ENCODE results near the gene TTC7B.

Gene TTC7B

GRCh38 chr14:90675399-90675798 is 140.8 kb downstream of the TTC7B start:
- no peak overlapping the region for H3K9ac ChIP-seq (ENCODE audit: low read length)
- no peak overlapping the region for H3K4me3 ChIP-seq (ENCODE audit: low read depth in 1 of 2, low read length in 2 of 2)
- H3K27ac ChIP-seq (ENCODE audit: low read depth, low read length), result peak overlapping the region; percentile 83

GRCh38 chr14:90674716-90675115 is 141.5 kb downstream of the TTC7B start:
- Histone ChIP-seq H3K9me3 (ENCODE audit: low read length) (no peaks in the 10 kb centered on the region), H3K27me3 (ENCODE audit: control insufficient read depth in 1 of 2, insufficient read depth in 2 of 2, low read length in 2 of 2) (no peaks in the 10 kb centered on the region), H3K4me1 (ENCODE audit: insufficient read depth, low read length) (peaks cover 56% of the 10 kb centered on the region), H3K36me3 (ENCODE audit: insufficient read depth, low read length) (peaks cover 11% of the 10 kb centered on the region), H3K27ac (ENCODE audit: low read depth, low read length) (peak overlapping the region; percentile 48), H3K9ac (ENCODE audit: low read length) (no peak overlapping the region), H3K4me3 (ENCODE audit: low read depth in 1 of 2, low read length in 2 of 2) (no peak overlapping the region)

More at GRCh38 chr14:90675399-90675798, 140.8 kb downstream of the TTC7B start:
- H3K4me1 ChIP-seq (ENCODE audit: insufficient read depth, low read length), result peaks cover 56% of the 10 kb centered on the region
- no peaks in the 10 kb centered on the region for H3K27me3 ChIP-seq (ENCODE audit: control insufficient read depth in 1 of 2, insufficient read depth in 2 of 2, low read length in 2 of 2)
- H3K9me3 ChIP-seq (ENCODE audit: low read length), result no peaks in the 10 kb centered on the region
- peaks cover 11% of the 10 kb centered on the region for H3K36me3 ChIP-seq (ENCODE audit: insufficient read depth, low read length)

GRCh38 chr14:90674043-90674670 is 142.1 kb downstream of the TTC7B start:
- no peaks in the 10 kb centered on the region for H3K27me3 ChIP-seq (ENCODE audit: control insufficient read depth in 1 of 2, insufficient read depth in 2 of 2, low read length in 2 of 2)
- H3K9me3 ChIP-seq (ENCODE audit: low read length), result no peaks in the 10 kb centered on the region
- H3K4me1 ChIP-seq (ENCODE audit: insufficient read depth, low read length), result peaks cover 56% of the 10 kb centered on the region
- no peak overlapping the region for H3K4me3 ChIP-seq (ENCODE audit: low read depth in 1 of 2, low read length in 2 of 2)
- H3K9ac ChIP-seq (ENCODE audit: low read length), result no peak overlapping the region
- H3K27ac ChIP-seq (ENCODE audit: low read depth, low read length), result peak overlapping the region; percentile 48
- H3K36me3 ChIP-seq (ENCODE audit: insufficient read depth, low read length), result peaks cover 11% of the 10 kb centered on the region

- Histone ChIP-seq H3K4me3 (ENCODE audit: low read depth in 1 of 2, low read length in 2 of 2) (no peak overlapping the region), H3K27ac (ENCODE audit: low read depth, low read length) (peak overlapping the region; percentile 54), H3K36me3 (ENCODE audit: insufficient read depth, low read length) (peaks cover 11% of the 10 kb centered on the region), H3K9me3 (ENCODE audit: low read length) (no peaks in the 10 kb centered on the region), H3K27me3 (ENCODE audit: control insufficient read depth in 1 of 2, insufficient read depth in 2 of 2, low read length in 2 of 2) (no peaks in the 10 kb centered on the region), H3K9ac (ENCODE audit: low read length) (no peak overlapping the region), H3K4me1 (ENCODE audit: insufficient read depth, low read length) (peaks cover 44% of the 10 kb centered on the region)
Observed at GRCh38 chr14:90671382-90672234, 144.6 kb downstream of the TTC7B start.

- Histone ChIP-seq H3K36me3 (ENCODE audit: insufficient read depth, low read length) (peaks cover 11% of the 10 kb centered on the region), H3K4me3 (ENCODE audit: low read depth in 1 of 2, low read length in 2 of 2) (no peak overlapping the region), H3K9me3 (ENCODE audit: low read length) (no peaks in the 10 kb centered on the region), H3K27me3 (ENCODE audit: control insufficient read depth in 1 of 2, insufficient read depth in 2 of 2, low read length in 2 of 2) (no peaks in the 10 kb centered on the region), H3K9ac (ENCODE audit: low read length) (no peak overlapping the region), H3K4me1 (ENCODE audit: insufficient read depth, low read length) (peaks cover 45% of the 10 kb centered on the region), H3K27ac (ENCODE audit: low read depth, low read length) (no peak overlapping the region)
Observed at GRCh38 chr14:90669731-90670130, 146.5 kb downstream of the TTC7B start.

- Histone ChIP-seq H3K4me3 (ENCODE audit: low read depth in 1 of 2, low read length in 2 of 2) (peak overlapping the region in 1 of 2 donors; percentile 3), H3K27ac (ENCODE audit: low read depth, low read length) (no peak overlapping the region)
Observed at GRCh38 chr14:90666571-90666970, 149.7 kb downstream of the TTC7B start.

GRCh38 chr14:90665321-90666000 is 150.8 kb downstream of the TTC7B start:
- Histone ChIP-seq H3K4me1 (ENCODE audit: insufficient read depth, low read length) (peaks cover 58% of the 10 kb centered on the region), H3K36me3 (ENCODE audit: insufficient read depth, low read length) (no peaks in the 10 kb centered on the region), H3K9me3 (ENCODE audit: low read length) (no peaks in the 10 kb centered on the region), H3K9ac (ENCODE audit: low read length) (no peak overlapping the region), H3K27ac (ENCODE audit: low read depth, low read length) (peak overlapping the region; percentile 38), H3K27me3 (ENCODE audit: control insufficient read depth in 1 of 2, insufficient read depth in 2 of 2, low read length in 2 of 2) (no peaks in the 10 kb centered on the region), H3K4me3 (ENCODE audit: low read depth in 1 of 2, low read length in 2 of 2) (no peak overlapping the region)

More at GRCh38 chr14:90666571-90666970, 149.7 kb downstream of the TTC7B start:
- Histone ChIP-seq H3K27me3 (ENCODE audit: control insufficient read depth in 1 of 2, insufficient read depth in 2 of 2, low read length in 2 of 2) (no peaks in the 10 kb centered on the region), H3K36me3 (ENCODE audit: insufficient read depth, low read length) (peaks cover 3% of the 10 kb centered on the region), H3K9ac (ENCODE audit: low read length) (no peak overlapping the region), H3K4me1 (ENCODE audit: insufficient read depth, low read length) (peaks cover 58% of the 10 kb centered on the region), H3K9me3 (ENCODE audit: low read length) (no peaks in the 10 kb centered on the region)

GRCh38 chr14:90664911-90665310 is 151.3 kb downstream of the TTC7B start:
- peaks cover 58% of the 10 kb centered on the region for H3K4me1 ChIP-seq (ENCODE audit: insufficient read depth, low read length)

GRCh38 chr14:90663680-90664079 is 152.6 kb downstream of the TTC7B start:
- no peak overlapping the region for H3K9ac ChIP-seq (ENCODE audit: low read length)
- no peaks in the 10 kb centered on the region for H3K27me3 ChIP-seq (ENCODE audit: control insufficient read depth in 1 of 2, insufficient read depth in 2 of 2, low read length in 2 of 2)
- no peak overlapping the region for H3K4me3 ChIP-seq (ENCODE audit: low read depth in 1 of 2, low read length in 2 of 2)
- peak overlapping the region; percentile 60 for H3K27ac ChIP-seq (ENCODE audit: low read depth, low read length)
- H3K9me3 ChIP-seq (ENCODE audit: low read length), result no peaks in the 10 kb centered on the region
- H3K4me1 ChIP-seq (ENCODE audit: insufficient read depth, low read length), result peaks cover 58% of the 10 kb centered on the region
- no peaks in the 10 kb centered on the region for H3K36me3 ChIP-seq (ENCODE audit: insufficient read depth, low read length)

More at GRCh38 chr14:90664911-90665310, 151.3 kb downstream of the TTC7B start:
- Histone ChIP-seq H3K36me3 (ENCODE audit: insufficient read depth, low read length) (no peaks in the 10 kb centered on the region), H3K27ac (ENCODE audit: low read depth, low read length) (peak overlapping the region; percentile 38), H3K9ac (ENCODE audit: low read length) (no peak overlapping the region), H3K9me3 (ENCODE audit: low read length) (no peaks in the 10 kb centered on the region), H3K27me3 (ENCODE audit: control insufficient read depth in 1 of 2, insufficient read depth in 2 of 2, low read length in 2 of 2) (no peaks in the 10 kb centered on the region), H3K4me3 (ENCODE audit: low read depth in 1 of 2, low read length in 2 of 2) (no peak overlapping the region)

GRCh38 chr14:90663140-90663539 is 153.1 kb downstream of the TTC7B start:
- no peaks in the 10 kb centered on the region for H3K27me3 ChIP-seq (ENCODE audit: control insufficient read depth in 1 of 2, insufficient read depth in 2 of 2, low read length in 2 of 2)
- no peak overlapping the region for H3K9ac ChIP-seq (ENCODE audit: low read length)
- no peak overlapping the region for H3K27ac ChIP-seq (ENCODE audit: low read depth, low read length)
- no peaks in the 10 kb centered on the region for H3K36me3 ChIP-seq (ENCODE audit: insufficient read depth, low read length)
- peaks cover 58% of the 10 kb centered on the region for H3K4me1 ChIP-seq (ENCODE audit: insufficient read depth, low read length)
- no peaks in the 10 kb centered on the region for H3K9me3 ChIP-seq (ENCODE audit: low read length)
- no peak overlapping the region for H3K4me3 ChIP-seq (ENCODE audit: low read depth in 1 of 2, low read length in 2 of 2)

GRCh38 chr14:90661866-90662265 is 154.4 kb downstream of the TTC7B start:
- no peaks in the 10 kb centered on the region for H3K9me3 ChIP-seq (ENCODE audit: low read length)
- peak overlapping the region in 1 of 2 donors; percentile 15 for H3K4me3 ChIP-seq (ENCODE audit: low read depth in 1 of 2, low read length in 2 of 2)
- H3K36me3 ChIP-seq (ENCODE audit: insufficient read depth, low read length), result no peaks in the 10 kb centered on the region
- H3K27me3 ChIP-seq (ENCODE audit: control insufficient read depth in 1 of 2, insufficient read depth in 2 of 2, low read length in 2 of 2), result no peaks in the 10 kb centered on the region
- H3K27ac ChIP-seq (ENCODE audit: low read depth, low read length), result peak overlapping the region; percentile 45
- no peak overlapping the region for H3K9ac ChIP-seq (ENCODE audit: low read length)
- H3K4me1 ChIP-seq (ENCODE audit: insufficient read depth, low read length), result peaks cover 54% of the 10 kb centered on the region

Measured in muscle layer of colon (tissue), 2 donors.